A549 (cell line): ENCODE data around the gene C1orf216.

Source experiments
- CHD2 ChIP-seq: fragments of 150-350 bp; IDR thresholded peaks from 2 replicates; pipeline ENCODE4 v1.6.1; 2014; ENCODE audit warnings: low read length; ENCODE audit not compliant: partially characterized antibody
- CTCF ChIP-seq: fragments of >200 bp; sonication (Bioruptor Twin); formaldehyde crosslinking; IDR thresholded peaks from 3 replicates; pipeline ENCODE4 v1.5.1; 2016
- EP300 ChIP-seq, 2 experiments: fragments of >200 bp; sonication (Bioruptor Twin); formaldehyde crosslinking; IDR thresholded peaks; 2 replicates in 1 of 2; 3 replicates in 1 of 2; pipeline ENCODE4 v1.6.1; 2016 to 2017
- ESRRA ChIP-seq: fragments of 150-350 bp; IDR thresholded peaks from 2 replicates; pipeline ENCODE4 v1.6.1; 2014; ENCODE audit warnings: mild to moderate bottlenecking, low read length, borderline replicate concordance
- FOSL2 ChIP-seq, 2 experiments: fragments of 450-650 bp in 1 of 2; fragments of >200 bp in 1 of 2; sonication (Bioruptor Twin) in 1 of 2; formaldehyde crosslinking; IDR thresholded peaks; 2 replicates each; pipeline versions ENCODE4 v1.5.0 to v1.6.1; 2016 to 2020; ENCODE audit warnings: mild to moderate bottlenecking in 1 of 2, moderate library complexity in 1 of 2
- KDM1A ChIP-seq: fragments of 200-600 bp; sonication (generic); IDR thresholded peaks from 2 replicates; pipeline ENCODE4 v1.6.1; 2016; ENCODE audit warnings: low read depth, mild to moderate bottlenecking
- MAFK ChIP-seq: fragments of 450-650 bp; IDR thresholded peaks from 2 replicates; pipeline ENCODE4 v1.6.1; 2014; ENCODE audit not compliant: partially characterized antibody
- NR3C1 ChIP-seq: fragments of >200 bp; sonication (Bioruptor Twin); formaldehyde crosslinking; IDR thresholded peaks from 3 replicates; pipeline ENCODE4 v1.6.1; 2017
- POLR2A ChIP-seq: IDR thresholded peaks from 2 replicates; pipeline ENCODE4 v1.6.1; 2012; ENCODE audit warnings: mild to moderate bottlenecking, low read length
- REST ChIP-seq: fragments of 200-600 bp; sonication (generic); IDR thresholded peaks from 2 replicates; pipeline ENCODE4 v1.6.1; 2016; ENCODE audit warnings: antibody characterized with exemption, mild to moderate bottlenecking, moderate library complexity

- no peak for TF ChIP-seq KDM1A
- no peak for TF ChIP-seq CTCF
- TF ChIP-seq POLR2A = no peak
- no peak for TF ChIP-seq NR3C1
- TF ChIP-seq FOSL2 (IDR thresholded peaks at IDR 0.05) = no peak
- TF ChIP-seq FOSL2 (CRISPR knock-in tag; IDR thresholded peaks at IDR 0.05) = no peak
- TF ChIP-seq EP300 (IDR thresholded peaks at IDR 0.05) = no peak
- TF ChIP-seq ESRRA = no peak
- no peak for TF ChIP-seq MAFK
- no peak for TF ChIP-seq REST
- TF ChIP-seq CHD2 = no peak
Measured at GRCh38 chr1:35737120-35737519, 18.4 kb upstream of the C1orf216 start.
